Measurements from ENCODE around the gene CARMIL3. TPM values are rescaled to one million over a fixed set of nuclear protein-coding genes. Genes with fewer than 3 reads are reported as not detected.

Gene CARMIL3
- total RNA-seq, 2 experiments from 2014 or later: 0.05 to 0.11 TPM

GRCh38 chr14:24074625-24075484 is 23.0 kb downstream of the CARMIL3 start:
- CTCF ChIA-PET: interaction anchor here (1.0 kb wide), 1 partner anchor 13 kb away, joined by 3 read pairs; no protein-coding TSS in a partner anchor
- Mint-ChIP-seq H3K36me3 (ENCODE audit: low read depth) (no peaks in the 10 kb centered on the region), H3K27me3 (peaks cover 13% of the 10 kb centered on the region), H3K4me3 (no peak overlapping the region), H3K9me3 (no peaks in the 10 kb centered on the region), H3K27ac (no peak overlapping the region), H3K4me1 (ENCODE audit: low read depth) (peaks cover 5% of the 10 kb centered on the region)
- TF ChIP-seq CTCF (IDR thresholded peaks at IDR 0.05): no peak
- DNase-seq: no peak
- Histone ChIP-seq H3K4me1 (ENCODE audit: insufficient read depth, low read length) (no peaks in the 10 kb centered on the region), H3K36me3 (ENCODE audit: insufficient read depth, low read length) (no peaks in the 10 kb centered on the region), H3K27me3 (ENCODE audit: control insufficient read depth in 1 of 2, insufficient read depth in 2 of 2, low read length in 2 of 2) (no peaks in the 10 kb centered on the region), H3K9me3 (ENCODE audit: control insufficient read depth in 1 of 2, insufficient read depth in 1 of 2, low read length in 2 of 2) (no peaks in the 10 kb centered on the region), H3K4me3 (ENCODE audit: low read length) (no peak overlapping the region), H3K27ac (ENCODE audit: low read depth in 1 of 2, low read length in 2 of 2) (no peak overlapping the region)
- POLR2A ChIA-PET: no interaction called here
- intact Hi-C loops (cut with DNase I, micrococcal nuclease): no loop called here
- ATAC-seq (ENCODE audit: poor library complexity): no peak

DNA sequence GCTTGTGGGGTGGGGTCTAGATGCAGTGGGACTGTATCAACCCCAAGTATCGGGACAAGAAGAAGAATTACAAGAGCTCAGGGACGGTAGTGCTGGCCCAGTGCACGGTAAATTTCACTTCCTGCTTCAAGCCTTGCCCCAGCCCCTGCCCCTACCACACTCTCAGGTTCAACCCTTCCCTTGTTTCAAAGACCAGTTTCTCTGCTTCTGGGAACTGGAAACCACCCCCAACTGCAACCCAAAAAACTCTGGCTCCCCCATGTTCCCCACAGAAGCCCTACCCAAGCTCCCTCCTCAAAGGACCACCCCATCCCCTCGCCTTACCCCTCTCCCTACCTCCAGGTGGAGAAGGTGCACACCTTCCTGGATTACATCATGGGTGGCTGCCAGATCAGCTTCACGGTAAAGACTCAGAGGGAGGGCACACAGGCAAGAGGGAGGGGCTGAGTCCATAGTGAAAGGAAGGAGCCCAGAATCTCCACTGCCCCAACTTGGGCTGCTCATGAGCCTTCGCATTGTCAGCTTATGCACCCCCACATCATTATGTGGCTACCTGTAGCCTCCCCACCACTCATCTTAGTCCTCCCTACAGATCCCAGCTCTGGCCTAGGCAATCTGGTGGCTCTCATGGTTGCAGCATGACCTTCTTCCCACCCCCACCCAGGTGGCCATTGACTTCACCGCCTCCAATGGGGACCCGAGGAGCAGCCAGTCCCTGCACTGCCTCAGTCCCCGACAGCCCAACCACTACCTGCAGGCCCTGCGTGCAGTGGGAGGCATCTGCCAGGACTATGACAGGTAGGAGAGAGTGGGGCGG is 23.9 kb downstream of the CARMIL3 start:
- no peaks in the 10 kb centered on the region for H3K36me3 ChIP-seq (ENCODE audit: insufficient read depth, low read length)
- Mint-ChIP-seq H3K9me3 (no peaks in the 10 kb centered on the region), H3K36me3 (ENCODE audit: low read depth) (no peaks in the 10 kb centered on the region), H3K4me1 (ENCODE audit: low read depth) (peaks cover 12% of the 10 kb centered on the region), H3K27ac (no peak overlapping the region), H3K4me3 (no peak overlapping the region), H3K27me3 (peaks cover 5% of the 10 kb centered on the region)
- H3K9me3 ChIP-seq (ENCODE audit: control insufficient read depth in 1 of 2, insufficient read depth in 1 of 2, low read length in 2 of 2): no peaks in the 10 kb centered on the region
- TF ChIP-seq CTCF (IDR thresholded peaks at IDR 0.05): no peak
- peaks cover 8% of the 10 kb centered on the region for H3K4me1 ChIP-seq (ENCODE audit: insufficient read depth, low read length)
- H3K27ac ChIP-seq (ENCODE audit: low read depth in 1 of 2, low read length in 2 of 2): no peak overlapping the region
- no peak for DNase-seq
- no peak overlapping the region for H3K4me3 ChIP-seq (ENCODE audit: low read length)
- intact Hi-C loops (cut with DNase I, micrococcal nuclease): no loop called here
- ATAC-seq (ENCODE audit: poor library complexity): no peak
- CTCF ChIA-PET: no interaction called here
- no peaks in the 10 kb centered on the region for H3K27me3 ChIP-seq (ENCODE audit: control insufficient read depth in 1 of 2, insufficient read depth in 2 of 2, low read length in 2 of 2)
- POLR2A ChIA-PET: no interaction called here

DNA sequence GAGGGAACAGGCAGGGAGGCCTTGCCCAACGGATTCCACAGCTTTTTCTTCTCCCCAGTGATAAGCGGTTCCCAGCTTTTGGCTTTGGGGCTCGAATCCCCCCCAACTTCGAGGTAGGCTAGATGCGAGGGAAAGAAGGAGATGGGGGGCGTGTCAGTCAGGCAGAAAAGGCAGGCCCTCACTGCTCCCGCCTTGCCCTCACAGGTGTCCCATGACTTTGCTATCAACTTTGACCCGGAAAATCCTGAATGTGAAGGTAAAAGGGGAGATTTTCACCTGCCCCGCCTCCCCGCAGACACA is 24.4 kb downstream of the CARMIL3 start:
- Histone ChIP-seq H3K4me3 (ENCODE audit: low read length) (no peak overlapping the region), H3K9me3 (ENCODE audit: control insufficient read depth in 1 of 2, insufficient read depth in 1 of 2, low read length in 2 of 2) (no peaks in the 10 kb centered on the region), H3K27ac (ENCODE audit: low read depth in 1 of 2, low read length in 2 of 2) (no peak overlapping the region), H3K4me1 (ENCODE audit: insufficient read depth, low read length) (peaks cover 12% of the 10 kb centered on the region), H3K36me3 (ENCODE audit: insufficient read depth, low read length) (no peaks in the 10 kb centered on the region), H3K27me3 (ENCODE audit: control insufficient read depth in 1 of 2, insufficient read depth in 2 of 2, low read length in 2 of 2) (no peaks in the 10 kb centered on the region)
- H3K27ac Mint-ChIP-seq: no peak overlapping the region
- TF ChIP-seq CTCF (IDR thresholded peaks at IDR 0.05): no peak
- ChIA-PET POLR2A (no interaction called here), CTCF (no interaction called here)
- peaks cover 15% of the 10 kb centered on the region for H3K4me1 Mint-ChIP-seq (ENCODE audit: low read depth)
- H3K27me3 Mint-ChIP-seq: no peaks in the 10 kb centered on the region
- H3K4me3 Mint-ChIP-seq: no peak overlapping the region
- no peak for DNase-seq
- intact Hi-C loops (cut with DNase I, micrococcal nuclease): no loop called here
- ATAC-seq (ENCODE audit: poor library complexity): no peak
- no peaks in the 10 kb centered on the region for H3K9me3 Mint-ChIP-seq
- no peaks in the 10 kb centered on the region for H3K36me3 Mint-ChIP-seq (ENCODE audit: low read depth)

Measured in CD4-positive, alpha-beta T cell (primary cell).